HT-29 (cell line): ENCODE data around the gene CYGB. TPM values are rescaled to one million over a fixed set of nuclear protein-coding genes. Genes with fewer than 3 reads are reported as not detected.

Experiments used
- DNase-seq: peaks from one replicate; pipeline ENCODE4 v3.0.0-alpha.2; 2015; ENCODE audit warnings: low spot score
- total RNA-seq: library from RNA; depleted of rRNA; stranded (reverse); fragments of >200 nt; shearing (Covaris generic); gene quantifications from 2 replicates; pipeline ENCODE4 v1.2.3, GENCODE V29; 2014

CYGB gene
- total RNA-seq, 1 experiment from 2014 or later: not detected

- DNase-seq: no peak
Observed at GRCh38 chr17:76501827-76502307, 35.6 kb downstream of the CYGB start.

GRCh38 chr17:76501018-76501826 is 36.3 kb downstream of the CYGB start, which contains the start of gene RHBDF2:
RHBDF2 (minus strand) TSS chr17:76501423; CDS start chr17:76481524, 19,899 bp downstream.
- peak; percentile 84 for DNase-seq

- DNase-seq: no peak
Observed at GRCh38 chr17:76500747-76501017, 36.8 kb downstream of the CYGB start.

GRCh38 chr17:76500074-76500746 is 37.3 kb downstream of the CYGB start:
- peak; percentile 26 for DNase-seq

- DNase-seq: peak; percentile 52
Observed at GRCh38 chr17:76499267-76499667, 38.2 kb downstream of the CYGB start.

GRCh38 chr17:76498876-76499251 is 38.6 kb downstream of the CYGB start:
- no peak for DNase-seq

GRCh38 chr17:76497979-76498875 is 39.3 kb downstream of the CYGB start:
- peak; percentile 69 for DNase-seq

- DNase-seq: no peak
Observed at GRCh38 chr17:76497699-76497978, 39.9 kb downstream of the CYGB start.

GRCh38 chr17:76496464-76496863 is 41.0 kb downstream of the CYGB start:
- DNase-seq: no peak

GRCh38 chr17:76495663-76496400 is 41.7 kb downstream of the CYGB start:
- no peak for DNase-seq

GRCh38 chr17:76493505-76494167 is 43.9 kb downstream of the CYGB start:
- DNase-seq: no peak

- DNase-seq: no peak
Observed at GRCh38 chr17:76492989-76493501, 44.5 kb downstream of the CYGB start.

GRCh38 chr17:76492123-76492988 is 45.2 kb downstream of the CYGB start:
- DNase-seq: peak; percentile 23

GRCh38 chr17:76491271-76492122 is 46.0 kb downstream of the CYGB start:
- DNase-seq: no peak

- no peak for DNase-seq
Observed at GRCh38 chr17:76490112-76490710, 47.3 kb downstream of the CYGB start.

- no peak for DNase-seq
Observed at GRCh38 chr17:76487451-76488192, 49.9 kb downstream of the CYGB start.

GRCh38 chr17:76485569-76485968 is 51.9 kb downstream of the CYGB start:
- DNase-seq: no peak
